ENCODE measurements around the gene FAM89A.
A peak's percentile ranks its signal among the peaks of the same experiment; 100 is the strongest.
"Not testable (repeated sequence)": the region's sequence is repeated elsewhere in the genome, so short reads cannot be mapped to it uniquely, and the experiment has no call there.

The FAM89A gene

GRCh38 chr1:231041719-231042261 is 1.7 kb upstream of the FAM89A start:
- FAIRE-seq, result no peak
- DNase-seq (ENCODE audit: insufficient read length), result no peak
- TF ChIP-seq POLR2AphosphoS5 (IDR thresholded peaks at IDR 0.05; ENCODE audit: low read depth, low read length) (no peak), TAF1 (IDR thresholded peaks at IDR 0.05; ENCODE audit: borderline replicate concordance, low read depth, low read length) (no peak), POLR2A (IDR thresholded peaks at IDR 0.05; ENCODE audit: low read depth, low read length) (no peak)

GRCh38 chr1:231040800-231041718 is 1.0 kb upstream of the FAM89A start:
- FAIRE-seq (no peak), DNase-seq (ENCODE audit: insufficient read length) (no peak)
- TF ChIP-seq POLR2A (IDR thresholded peaks at IDR 0.05; ENCODE audit: low read depth, low read length) (no peak), POLR2AphosphoS5 (IDR thresholded peaks at IDR 0.05; ENCODE audit: low read depth, low read length) (no peak)

- FAIRE-seq (no peak), DNase-seq (ENCODE audit: insufficient read length) (peak; percentile 44)
- TF ChIP-seq POLR2A (IDR thresholded peaks at IDR 0.05; ENCODE audit: low read depth, low read length) (no peak), TAF1 (IDR thresholded peaks at IDR 0.05; ENCODE audit: borderline replicate concordance, low read depth, low read length) (no peak), POLR2AphosphoS5 (IDR thresholded peaks at IDR 0.05; ENCODE audit: low read depth, low read length) (no peak)
These were observed 664 bp downstream of the FAM89A start for GRCh38 chr1:231039161-231040018.

- FAIRE-seq (no peak), DNase-seq (ENCODE audit: insufficient read length) (no peak)
- TF ChIP-seq TAF1 (IDR thresholded peaks at IDR 0.05; ENCODE audit: borderline replicate concordance, low read depth, low read length) (no peak), POLR2A (IDR thresholded peaks at IDR 0.05; ENCODE audit: low read depth, low read length) (no peak), POLR2AphosphoS5 (IDR thresholded peaks at IDR 0.05; ENCODE audit: low read depth, low read length) (no peak)
These were observed 2.2 kb downstream of the FAM89A start for GRCh38 chr1:231037585-231038517.

- FAIRE-seq (no peak), DNase-seq (ENCODE audit: insufficient read length) (no peak)
- TF ChIP-seq POLR2A (IDR thresholded peaks at IDR 0.05; ENCODE audit: low read depth, low read length) (no peak), TAF1 (IDR thresholded peaks at IDR 0.05; ENCODE audit: borderline replicate concordance, low read depth, low read length) (no peak), POLR2AphosphoS5 (IDR thresholded peaks at IDR 0.05; ENCODE audit: low read depth, low read length) (no peak)
These were observed 3.6 kb downstream of the FAM89A start for GRCh38 chr1:231036416-231036815.

GRCh38 chr1:231035799-231036198 is 4.3 kb downstream of the FAM89A start:
- FAIRE-seq, result no peak
- TF ChIP-seq POLR2AphosphoS5 (IDR thresholded peaks at IDR 0.05; ENCODE audit: low read depth, low read length) (no peak), TAF1 (IDR thresholded peaks at IDR 0.05; ENCODE audit: borderline replicate concordance, low read depth, low read length) (no peak)
- no peak for DNase-seq (ENCODE audit: insufficient read length)

GRCh38 chr1:231032963-231033362 is 7.1 kb downstream of the FAM89A start:
- TF ChIP-seq POLR2AphosphoS5 (IDR thresholded peaks at IDR 0.05; ENCODE audit: low read depth, low read length) (no peak), TAF1 (IDR thresholded peaks at IDR 0.05; ENCODE audit: borderline replicate concordance, low read depth, low read length) (no peak), POLR2A (IDR thresholded peaks at IDR 0.05; ENCODE audit: low read depth, low read length) (no peak)
- DNase-seq (ENCODE audit: insufficient read length) (no peak), FAIRE-seq (no peak)

GRCh38 chr1:231029841-231030240 is 10.2 kb downstream of the FAM89A start:
- DNase-seq (ENCODE audit: insufficient read length) (no peak), FAIRE-seq (no peak)
- TF ChIP-seq POLR2AphosphoS5 (IDR thresholded peaks at IDR 0.05; ENCODE audit: low read depth, low read length), result no peak
- TF ChIP-seq TAF1 (IDR thresholded peaks at IDR 0.05; ENCODE audit: borderline replicate concordance, low read depth, low read length), result no peak
- TF ChIP-seq POLR2A (IDR thresholded peaks at IDR 0.05; ENCODE audit: low read depth, low read length), result no peak

GRCh38 chr1:231029247-231029646 is 10.8 kb downstream of the FAM89A start:
- DNase-seq (ENCODE audit: insufficient read length); FAIRE-seq: not testable (repeated sequence)

- TF ChIP-seq POLR2A (IDR thresholded peaks at IDR 0.05; ENCODE audit: low read depth, low read length), result no peak
- TF ChIP-seq POLR2AphosphoS5 (IDR thresholded peaks at IDR 0.05; ENCODE audit: low read depth, low read length), result no peak
- TF ChIP-seq TAF1 (IDR thresholded peaks at IDR 0.05; ENCODE audit: borderline replicate concordance, low read depth, low read length), result no peak
- no peak for FAIRE-seq
- no peak for DNase-seq (ENCODE audit: insufficient read length)
These were observed 11.4 kb downstream of the FAM89A start for GRCh38 chr1:231028682-231029081.

GRCh38 chr1:231027971-231028370 is 12.1 kb downstream of the FAM89A start:
- no peak for TF ChIP-seq TAF1 (IDR thresholded peaks at IDR 0.05; ENCODE audit: borderline replicate concordance, low read depth, low read length)
- TF ChIP-seq POLR2AphosphoS5 (IDR thresholded peaks at IDR 0.05; ENCODE audit: low read depth, low read length), result no peak
- TF ChIP-seq POLR2A (IDR thresholded peaks at IDR 0.05; ENCODE audit: low read depth, low read length), result no peak
- DNase-seq (ENCODE audit: insufficient read length) (no peak), FAIRE-seq (no peak)

Data from GM12892 (cell line).